GM12892 (cell line): ENCODE data around the gene PNPLA2.

ENCODE experiments used
- POLR2A ChIP-seq: IDR thresholded peaks from 2 replicates; pipeline ENCODE4 v1.6.1; 2011; ENCODE audit warnings: low read depth, low read length, control low read depth
- TAF1 ChIP-seq: IDR thresholded peaks from 2 replicates; pipeline ENCODE4 v1.6.1; 2011; ENCODE audit warnings: low read depth, mild to moderate bottlenecking, control low read depth, low read length, borderline replicate concordance

- TF ChIP-seq TAF1 (no peak), POLR2A (no peak)
Observed at GRCh38 chr11:812390-812789, 6.3 kb upstream of the PNPLA2 start.
